ENCODE data around the gene CNTNAP3B.
"Not testable (repeated sequence)": the region's sequence is repeated elsewhere in the genome, so short reads cannot be mapped to it uniquely, and the experiment has no call there.

DNA sequence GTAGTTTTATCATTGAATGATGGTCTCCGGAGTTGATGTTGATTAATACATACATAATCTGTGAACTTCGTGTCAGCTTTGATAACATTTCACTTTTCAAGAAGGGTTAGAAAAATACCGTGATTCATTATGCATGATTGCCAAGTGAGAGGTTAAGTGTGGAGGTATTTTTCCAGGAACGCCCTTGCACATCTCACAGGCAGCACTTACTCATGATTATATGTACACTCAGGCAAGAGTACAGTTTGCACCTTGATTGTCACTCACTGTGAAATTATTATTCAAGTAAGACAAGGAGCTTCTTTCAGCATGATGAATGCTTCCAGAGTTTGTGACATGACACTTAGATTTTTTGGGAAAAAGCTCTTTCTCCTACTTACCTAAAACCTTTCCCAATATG lies 223.7 kb downstream of the CNTNAP3B start:
- TF ChIP-seq EZH2phosphoT487 (IDR thresholded peaks at IDR 0.05; ENCODE audit: insufficient read depth, low read depth); EZH2 (IDR thresholded peaks at IDR 0.05; ENCODE audit: insufficient read depth, poor library complexity, severe bottlenecking): not testable (repeated sequence)

Data from GM23248 (cell line).